Chondrocyte (in vitro differentiated cells): ENCODE results near the gene ZNF423. TPM values are rescaled to one million over a fixed set of nuclear protein-coding genes. Genes with fewer than 3 reads are reported as not detected.

Experiments used
- DNase-seq: peaks from one replicate; pipeline ENCODE4 v3.0.0; 2021; ENCODE audit warnings: mixed read lengths, low spot score
- H3K27ac Mint-ChIP-seq: one replicate; pipeline ENCODE4 v1.8.0; 2021; ENCODE audit warnings: mild to moderate bottlenecking, moderate library complexity, mixed read lengths; ENCODE audit not compliant: unreplicated experiment
- H3K27me3 Mint-ChIP-seq: 2 replicates; pipeline ENCODE4 v1.8.0; 2021; ENCODE audit warnings: low read depth, mixed read lengths
- H3K36me3 Mint-ChIP-seq: 2 replicates; pipeline ENCODE4 v1.8.0; 2021; ENCODE audit warnings: low read depth, mixed read lengths
- H3K4me1 Mint-ChIP-seq: 2 replicates; pipeline ENCODE4 v1.8.0; 2021; ENCODE audit warnings: low read depth, mild to moderate bottlenecking, mixed read lengths
- H3K4me3 Mint-ChIP-seq: one replicate; pipeline ENCODE4 v1.8.0; 2021; ENCODE audit warnings: mild to moderate bottlenecking, moderate library complexity, mixed read lengths; ENCODE audit not compliant: unreplicated experiment
- H3K9me3 Mint-ChIP-seq: 2 replicates; pipeline ENCODE4 v1.8.0; 2021; ENCODE audit warnings: low read depth, mixed read lengths
- CTCF ChIP-seq: fragments of 200-600 bp; sonication (generic); IDR thresholded peaks from 2 replicates; pipeline ENCODE4 v1.5.0; 2021; ENCODE audit warnings: antibody characterized with exemption, mild to moderate bottlenecking, moderate library complexity
- total RNA-seq: library from RNA; stranded (reverse); gene quantifications from 3 replicates; pipeline ENCODE4 v1.2.1, GENCODE V29; 2021

The ZNF423 gene
- total RNA-seq, 1 donor from 2014 or later: 4.7 TPM

- H3K9me3 Mint-ChIP-seq: no peaks in the 10 kb centered on the region
- H3K36me3 Mint-ChIP-seq: no peaks in the 10 kb centered on the region
- no peaks in the 10 kb centered on the region for H3K27me3 Mint-ChIP-seq
- peak; percentile 81 for DNase-seq
- TF ChIP-seq CTCF: no peak
- peak overlapping the region; percentile 81 for H3K27ac Mint-ChIP-seq
- H3K4me1 Mint-ChIP-seq: no peaks in the 10 kb centered on the region
- no peak overlapping the region for H3K4me3 Mint-ChIP-seq
Measured at GRCh38 chr16:49620158-49620868, 235.6 kb downstream of the ZNF423 start.

- no peaks in the 10 kb centered on the region for H3K36me3 Mint-ChIP-seq
- no peaks in the 10 kb centered on the region for H3K27me3 Mint-ChIP-seq
- TF ChIP-seq CTCF: no peak
- H3K4me1 Mint-ChIP-seq: no peaks in the 10 kb centered on the region
- no peak overlapping the region for H3K27ac Mint-ChIP-seq
- no peaks in the 10 kb centered on the region for H3K9me3 Mint-ChIP-seq
- no peak overlapping the region for H3K4me3 Mint-ChIP-seq
- no peak for DNase-seq
Measured at GRCh38 chr16:49619811-49620157, 236.1 kb downstream of the ZNF423 start.

GRCh38 chr16:49618955-49619354 is 237.0 kb downstream of the ZNF423 start:
- H3K4me1 Mint-ChIP-seq: no peaks in the 10 kb centered on the region
- H3K27me3 Mint-ChIP-seq: no peaks in the 10 kb centered on the region
- H3K4me3 Mint-ChIP-seq: no peak overlapping the region
- H3K36me3 Mint-ChIP-seq: no peaks in the 10 kb centered on the region
- no peak overlapping the region for H3K27ac Mint-ChIP-seq
- H3K9me3 Mint-ChIP-seq: no peaks in the 10 kb centered on the region
- TF ChIP-seq CTCF: no peak
- DNase-seq: no peak

GRCh38 chr16:49617710-49618330 is 238.1 kb downstream of the ZNF423 start:
- TF ChIP-seq CTCF: no peak
- no peaks in the 10 kb centered on the region for H3K36me3 Mint-ChIP-seq
- H3K4me3 Mint-ChIP-seq: no peak overlapping the region
- H3K4me1 Mint-ChIP-seq: no peaks in the 10 kb centered on the region
- DNase-seq: no peak
- H3K9me3 Mint-ChIP-seq: no peaks in the 10 kb centered on the region
- H3K27ac Mint-ChIP-seq: no peak overlapping the region
- no peaks in the 10 kb centered on the region for H3K27me3 Mint-ChIP-seq

- Mint-ChIP-seq H3K4me3 (no peak overlapping the region), H3K4me1 (no peaks in the 10 kb centered on the region)
Measured at GRCh38 chr16:49617016-49617629, 238.8 kb downstream of the ZNF423 start.

More at GRCh38 chr16:49617016-49617629, 238.8 kb downstream of the ZNF423 start:
- no peaks in the 10 kb centered on the region for H3K27me3 Mint-ChIP-seq
- DNase-seq: peak; percentile 58
- no peaks in the 10 kb centered on the region for H3K36me3 Mint-ChIP-seq
- H3K9me3 Mint-ChIP-seq: no peaks in the 10 kb centered on the region
- no peak for TF ChIP-seq CTCF
- no peak overlapping the region for H3K27ac Mint-ChIP-seq
